ENCODE data around the gene DDC. TPM values are rescaled to one million over a fixed set of nuclear protein-coding genes. Genes with fewer than 3 reads are reported as not detected.

The DDC gene
- polyA plus RNA-seq, 2 of the 4 experiments (the other 2 are of a cell fraction), result 1.3 to 2.8 TPM

DNA sequence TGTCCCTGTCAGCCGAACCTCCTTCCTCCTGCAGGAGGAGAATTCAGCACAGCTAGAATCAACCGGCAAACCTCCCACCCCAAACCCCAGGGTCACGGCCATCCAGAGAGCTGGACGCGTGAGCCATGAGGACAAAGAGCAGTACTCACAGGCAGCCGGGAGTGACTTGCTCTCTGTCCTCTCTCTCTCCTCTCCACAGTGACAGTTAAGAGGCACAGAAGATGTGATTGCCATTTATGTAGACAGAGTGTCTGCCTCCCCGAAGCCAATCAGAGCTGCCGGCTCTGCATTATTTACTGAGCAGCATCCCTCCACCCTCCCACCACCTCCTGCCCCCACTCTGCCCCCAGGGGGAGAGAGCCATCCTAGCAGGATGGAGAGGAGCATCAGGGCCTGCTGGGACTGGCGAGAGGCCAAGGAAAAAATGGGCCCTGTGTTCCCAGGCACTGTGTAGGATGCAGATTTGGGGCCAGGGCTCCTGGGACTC lies 4.3 kb downstream of the DDC start:
- DNase-seq (ENCODE audit: low read depth in 1 of 2, low spot score in 1 of 2) (no peak), ATAC-seq (no peak), FAIRE-seq (no peak)
- Histone ChIP-seq H3K9me3 (no peaks in the 10 kb centered on the region), H3K27ac (no peak overlapping the region), H3K4me2 (no peak overlapping the region), H3K4me1 (peaks cover 16% of the 10 kb centered on the region), H3K4me3 (no peak overlapping the region)
- POLR2A ChIA-PET, result no interaction called here
- 60% methylated on average over 9 of the region's 9 CpGs for WGBS (ENCODE audit: missing lambda C conversion rate)
- TF ChIP-seq MAFK (IDR thresholded peaks at IDR 0.05; ENCODE audit: partially characterized antibody) (no peak), ZNF302 (CRISPR knock-in tag; IDR thresholded peaks at IDR 0.05) (no peak), FOXS1 (CRISPR knock-in tag; IDR thresholded peaks at IDR 0.05) (no peak), HEYL (CRISPR knock-in tag; IDR thresholded peaks at IDR 0.05) (no peak), BHLHE40 (IDR thresholded peaks at IDR 0.05; ENCODE audit: low read depth, low read length) (no peak), FOSB (CRISPR knock-in tag; IDR thresholded peaks at IDR 0.05) (no peak), KDM1A (IDR thresholded peaks at IDR 0.05; ENCODE audit: low read depth) (no peak), HOXB13 (CRISPR knock-in tag; IDR thresholded peaks at IDR 0.05; ENCODE audit: low read depth) (no peak), EP300 (IDR thresholded peaks at IDR 0.05) (no peak), POLR2A (IDR thresholded peaks at IDR 0.05; ENCODE audit: low read length) (no peak), BCL3 (IDR thresholded peaks at IDR 0.05) (no peak), HOXB5 (CRISPR knock-in tag; IDR thresholded peaks at IDR 0.05) (no peak), EHF (CRISPR knock-in tag; IDR thresholded peaks at IDR 0.05) (no peak), JUNB (IDR thresholded peaks at IDR 0.05) (no peak), ZFP36 (IDR thresholded peaks at IDR 0.05; ENCODE audit: borderline replicate concordance, partially characterized antibody) (no peak), REST (IDR thresholded peaks at IDR 0.05) (no peak)
- TF ChIP-seq, protein P1, sequence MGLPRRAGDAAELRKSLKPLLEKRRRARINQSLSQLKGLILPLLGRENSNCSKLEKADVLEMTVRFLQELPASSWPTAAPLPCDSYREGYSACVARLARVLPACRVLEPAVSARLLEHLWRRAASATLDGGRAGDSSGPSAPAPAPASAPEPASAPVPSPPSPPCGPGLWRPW (IDR thresholded peaks at IDR 0.05), result no peak
- TF ChIP-seq, protein P2, sequence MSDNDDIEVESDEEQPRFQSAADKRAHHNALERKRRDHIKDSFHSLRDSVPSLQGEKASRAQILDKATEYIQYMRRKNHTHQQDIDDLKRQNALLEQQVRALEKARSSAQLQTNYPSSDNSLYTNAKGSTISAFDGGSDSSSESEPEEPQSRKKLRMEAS (IDR thresholded peaks at IDR 0.05), result no peak
- CTCF ChIA-PET, result no interaction called here

- DNase-seq (ENCODE audit: low read depth in 1 of 2, low spot score in 1 of 2) (no peak), FAIRE-seq (no peak), ATAC-seq (no peak)
- H3K4me2 ChIP-seq, result no peak overlapping the region
- no peak overlapping the region for H3K4me3 ChIP-seq
- TF ChIP-seq CBX2 (IDR thresholded peaks at IDR 0.05; ENCODE audit: borderline replicate concordance, low read depth) (no peak), KDM5A (IDR thresholded peaks at IDR 0.05) (no peak), NPAS2 (CRISPR knock-in tag; IDR thresholded peaks at IDR 0.05; ENCODE audit: borderline replicate concordance) (no peak), ZSCAN20 (CRISPR knock-in tag; IDR thresholded peaks at IDR 0.05) (no peak), E2F6 (IDR thresholded peaks at IDR 0.05; ENCODE audit: borderline replicate concordance, low read depth) (no peak), HDAC2 (IDR thresholded peaks at IDR 0.05) (no peak), GATA3 (IDR thresholded peaks at IDR 0.05; ENCODE audit: borderline replicate concordance) (no peak)
- TF ChIP-seq, protein P3, sequence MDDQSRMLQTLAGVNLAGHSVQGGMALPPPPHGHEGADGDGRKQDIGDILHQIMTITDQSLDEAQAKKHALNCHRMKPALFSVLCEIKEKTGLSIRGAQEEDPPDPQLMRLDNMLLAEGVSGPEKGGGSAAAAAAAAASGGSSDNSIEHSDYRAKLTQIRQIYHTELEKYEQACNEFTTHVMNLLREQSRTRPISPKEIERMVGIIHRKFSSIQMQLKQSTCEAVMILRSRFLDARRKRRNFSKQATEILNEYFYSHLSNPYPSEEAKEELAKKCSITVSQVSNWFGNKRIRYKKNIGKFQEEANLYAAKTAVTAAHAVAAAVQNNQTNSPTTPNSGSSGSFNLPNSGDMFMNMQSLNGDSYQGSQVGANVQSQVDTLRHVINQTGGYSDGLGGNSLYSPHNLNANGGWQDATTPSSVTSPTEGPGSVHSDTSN (IDR thresholded peaks at IDR 0.05), result no peak
- peaks cover 6% of the 10 kb centered on the region for H3K4me1 ChIP-seq
- no peaks in the 10 kb centered on the region for H3K9me3 ChIP-seq
- ChIA-PET CTCF (interaction anchor here (0.6 to 1.5 kb wide), 2 partner anchors 508 to 581 kb away, joined by 3 to 4 read pairs; no protein-coding TSS in a partner anchor), POLR2A (no interaction called here)
- no peak overlapping the region for H3K27ac ChIP-seq
- 84% methylated on average over 7 of the region's 7 CpGs for WGBS (ENCODE audit: missing lambda C conversion rate)
These were observed 5.3 kb downstream of the DDC start for GRCh38 chr7:50559881-50560280.
